ENCODE measurements around the gene OTOP1.
"Not testable (repeated sequence)": the region's sequence is repeated elsewhere in the genome, so short reads cannot be mapped to it uniquely, and the experiment has no call there.

OTOP1 gene

DNA sequence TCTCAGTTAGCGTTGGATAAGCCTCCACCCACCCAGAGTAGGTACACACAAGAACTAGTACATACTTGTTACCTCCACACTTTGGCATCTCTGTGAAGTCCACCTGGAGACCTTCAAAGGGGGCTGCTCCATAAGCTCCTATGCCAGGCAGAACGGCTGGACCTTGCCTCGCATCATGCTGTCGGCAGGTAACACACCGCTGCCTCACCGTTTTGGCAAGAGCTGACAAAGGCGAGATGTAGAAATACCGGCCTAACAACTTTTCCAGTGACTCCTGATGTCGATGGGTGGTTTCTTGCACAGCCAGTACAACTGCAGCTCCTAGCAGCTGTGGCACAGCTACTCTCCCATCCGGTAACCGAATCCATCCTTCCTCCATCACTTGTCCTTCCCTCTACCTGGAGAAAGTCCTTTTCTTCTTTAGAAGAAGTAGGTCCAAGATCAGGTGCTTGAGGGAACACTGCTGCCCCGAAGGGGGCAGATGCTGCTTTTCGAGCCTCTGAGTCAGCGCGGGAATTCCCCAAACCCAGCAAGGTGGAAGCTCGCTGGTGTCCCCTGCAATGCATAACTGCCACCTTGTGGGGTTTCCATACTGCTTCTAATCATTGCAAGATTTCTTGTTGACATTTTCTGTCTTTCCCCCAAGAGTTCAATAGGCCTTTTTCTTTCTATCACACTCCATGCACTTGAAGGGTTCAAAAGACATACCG, 65.6 kb downstream of the OTOP1 start:
- not testable (repeated sequence) for DNase-seq

DNA sequence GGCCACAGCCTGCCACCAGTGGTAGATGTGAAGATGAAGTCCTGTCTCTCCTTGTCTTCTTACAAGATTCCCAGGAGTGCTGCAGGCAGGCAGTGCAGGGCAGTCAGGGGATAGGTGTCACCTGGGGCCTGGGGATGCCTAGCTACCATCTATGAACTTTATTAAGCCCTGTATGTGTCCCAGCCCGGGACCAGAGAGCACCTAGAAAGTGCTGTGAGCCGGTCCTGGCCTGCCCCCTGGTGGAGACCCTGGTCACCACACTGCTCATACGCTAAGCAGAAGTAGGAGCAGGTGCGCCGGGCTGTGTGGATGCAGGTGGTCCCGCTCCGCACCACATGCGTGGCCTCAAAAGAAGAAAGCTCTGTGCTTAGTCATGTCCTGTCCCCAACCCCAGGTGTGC, 81.1 kb downstream of the OTOP1 start:
- DNase-seq, result peak in 1 of 14 donors; percentile 1

DNA sequence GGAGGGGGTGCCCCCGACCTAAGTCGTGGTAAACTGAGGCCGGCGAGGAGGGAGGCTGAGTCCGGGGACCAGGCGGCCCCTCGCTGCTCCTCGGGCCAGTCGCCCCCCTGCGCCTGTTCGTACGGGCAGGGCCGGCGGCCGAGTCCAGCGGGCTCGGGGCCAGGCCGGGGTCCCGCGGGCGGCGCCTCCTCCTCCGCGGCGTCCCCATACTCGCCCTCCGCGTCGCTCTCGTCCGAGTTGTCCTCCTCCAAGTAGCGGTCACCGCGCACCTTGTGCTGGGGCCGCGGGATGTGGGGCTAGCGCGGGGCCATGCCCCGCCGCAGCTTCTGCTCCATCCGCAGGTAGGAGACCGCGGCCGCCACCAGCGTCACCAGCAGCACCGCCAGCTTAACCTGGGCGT, 83.4 kb downstream of the OTOP1 start:
- DNase-seq, result not testable (repeated sequence)

DNA sequence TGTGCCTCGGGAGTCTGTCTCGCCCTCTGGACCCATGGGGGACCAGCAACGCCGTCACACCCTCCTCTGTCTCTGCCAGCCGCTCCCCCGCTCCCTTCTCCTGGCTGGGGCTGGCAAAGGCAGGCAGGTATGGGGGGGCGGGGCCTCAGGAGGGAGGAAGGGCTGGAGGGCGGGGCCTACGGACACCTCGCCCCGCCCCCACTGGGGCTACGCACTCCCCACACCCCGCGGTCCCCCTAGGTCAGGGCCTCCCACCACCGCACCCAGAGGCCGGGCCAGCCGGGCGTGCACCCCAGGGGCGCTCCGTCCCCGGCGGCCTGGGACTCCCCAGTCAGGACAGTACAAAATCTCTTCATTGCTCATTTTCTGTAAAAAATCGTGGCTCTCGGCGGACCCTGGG, 84.0 kb downstream of the OTOP1 start:
- not testable (repeated sequence) for DNase-seq

DNA sequence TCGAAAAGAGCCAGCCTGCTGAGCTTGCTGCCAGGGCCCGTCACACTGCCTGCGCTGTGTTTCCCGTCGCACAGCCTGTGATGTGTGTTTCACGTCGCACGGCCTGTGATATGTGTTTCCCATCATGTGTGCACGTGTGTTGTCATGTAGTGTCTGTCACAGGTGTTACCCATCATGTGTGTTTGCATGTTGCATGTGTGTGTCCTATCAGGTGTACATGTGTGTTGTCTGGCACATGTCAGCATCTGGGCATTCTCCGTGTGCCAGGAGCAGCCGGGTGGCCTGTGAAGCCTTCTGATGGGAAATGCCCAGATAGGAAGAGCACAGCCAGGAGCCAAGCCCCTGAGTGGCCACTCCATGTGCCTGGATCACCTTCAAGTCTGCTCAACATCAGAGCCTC, 85.5 kb downstream of the OTOP1 start:
- DNase-seq, result not testable (repeated sequence)
